Nephron (organoid): ENCODE data around the gene DEFB108B.
A peak's percentile ranks its signal among the peaks of the same experiment; 100 is the strongest.
"Not testable (repeated sequence)": the region's sequence is repeated elsewhere in the genome, so short reads cannot be mapped to it uniquely, and the experiment has no call there.

Experiments used
- H3K27ac Mint-ChIP-seq, 3 experiments: 2 replicates each; pipeline ENCODE4 v1.8.0; 2020; ENCODE audit warnings: mixed read lengths in 3 of 3, mild to moderate bottlenecking in 2 of 3, moderate library complexity in 1 of 3
- H3K27me3 Mint-ChIP-seq: 2 replicates; pipeline ENCODE4 v1.8.0; 2021; ENCODE audit warnings: low read depth, mild to moderate bottlenecking, moderate library complexity, mixed read lengths
- H3K36me3 Mint-ChIP-seq: 2 replicates; pipeline ENCODE4 v1.8.0; 2020; ENCODE audit warnings: low read depth, mixed read lengths
- H3K4me1 Mint-ChIP-seq: 2 replicates; pipeline ENCODE4 v1.8.0; 2020; ENCODE audit warnings: mixed read lengths
- H3K4me3 Mint-ChIP-seq, 3 experiments: 2 replicates each; pipeline ENCODE4 v1.8.0; 2020; ENCODE audit warnings: mild to moderate bottlenecking in 3 of 3, mixed read lengths in 3 of 3, moderate library complexity in 2 of 3
- H3K9me3 Mint-ChIP-seq: 2 replicates; pipeline ENCODE4 v1.8.0; 2020; ENCODE audit warnings: mixed read lengths
- CTCF ChIP-seq, 3 experiments: fragments of 200-600 bp; sonication (generic); IDR thresholded peaks; one replicate each; pipeline ENCODE4 v1.5.0; 2021; ENCODE audit warnings: antibody characterized with exemption in 3 of 3; ENCODE audit not compliant: unreplicated experiment in 3 of 3

Gene DEFB108B

GRCh38 chr11:71843355-71843754 is 10.4 kb downstream of the DEFB108B start:
- not testable (repeated sequence) for H3K27ac Mint-ChIP-seq, H3K9me3 Mint-ChIP-seq, H3K27me3 Mint-ChIP-seq, H3K4me3 Mint-ChIP-seq, H3K36me3 Mint-ChIP-seq, H3K4me1 Mint-ChIP-seq

GRCh38 chr11:71843858-71844257 is 10.9 kb downstream of the DEFB108B start:
- Mint-ChIP-seq H3K27me3 (no peaks in the 10 kb centered on the region), H3K4me3 (no peak overlapping the region), H3K27ac (no peak overlapping the region), H3K9me3 (peaks cover 11% of the 10 kb centered on the region), H3K4me1 (no peaks in the 10 kb centered on the region), H3K36me3 (peaks cover under 1% of the 10 kb centered on the region)
- no peak for TF ChIP-seq CTCF (IDR thresholded peaks at IDR 0.05; ENCODE audit: unreplicated experiment in 3 of 3)

- peaks cover 14% of the 10 kb centered on the region for H3K36me3 Mint-ChIP-seq
- H3K27me3 Mint-ChIP-seq, H3K4me3 Mint-ChIP-seq, H3K27ac Mint-ChIP-seq, H3K4me1 Mint-ChIP-seq: not testable (repeated sequence)
- H3K9me3 Mint-ChIP-seq = peaks cover 14% of the 10 kb centered on the region
Observed at GRCh38 chr11:71853895-71854294, 20.9 kb downstream of the DEFB108B start.

- H3K4me1 Mint-ChIP-seq, H3K4me3 Mint-ChIP-seq, H3K9me3 Mint-ChIP-seq, H3K27me3 Mint-ChIP-seq, H3K27ac Mint-ChIP-seq, H3K36me3 Mint-ChIP-seq: not testable (repeated sequence)
Observed at GRCh38 chr11:71855880-71856279, 22.9 kb downstream of the DEFB108B start.

- not testable (repeated sequence) for H3K27ac Mint-ChIP-seq, H3K9me3 Mint-ChIP-seq, H3K4me3 Mint-ChIP-seq, H3K4me1 Mint-ChIP-seq, H3K36me3 Mint-ChIP-seq, H3K27me3 Mint-ChIP-seq
Observed at GRCh38 chr11:71860835-71861234, 27.8 kb downstream of the DEFB108B start.

- peak; percentile 24 to 58 (median 42) for TF ChIP-seq CTCF (IDR thresholded peaks at IDR 0.05; ENCODE audit: unreplicated experiment in 3 of 3)
- H3K27me3 Mint-ChIP-seq, H3K36me3 Mint-ChIP-seq, H3K4me3 Mint-ChIP-seq, H3K4me1 Mint-ChIP-seq, H3K27ac Mint-ChIP-seq, H3K9me3 Mint-ChIP-seq: not testable (repeated sequence)
Observed at GRCh38 chr11:71863978-71864627, 31.1 kb downstream of the DEFB108B start.

- not testable (repeated sequence) for H3K4me3 Mint-ChIP-seq, H3K27me3 Mint-ChIP-seq, H3K9me3 Mint-ChIP-seq
Observed at GRCh38 chr11:71867209-71867608, 34.2 kb downstream of the DEFB108B start.

GRCh38 chr11:71869931-71870330 is 36.9 kb downstream of the DEFB108B start:
- H3K27me3 Mint-ChIP-seq, H3K4me3 Mint-ChIP-seq, H3K27ac Mint-ChIP-seq, H3K36me3 Mint-ChIP-seq, H3K9me3 Mint-ChIP-seq, H3K4me1 Mint-ChIP-seq: not testable (repeated sequence)

More at GRCh38 chr11:71867209-71867608, 34.2 kb downstream of the DEFB108B start:
- not testable (repeated sequence) for H3K27ac Mint-ChIP-seq, H3K4me1 Mint-ChIP-seq, H3K36me3 Mint-ChIP-seq

- not testable (repeated sequence) for H3K27ac Mint-ChIP-seq, H3K27me3 Mint-ChIP-seq, H3K9me3 Mint-ChIP-seq, H3K4me1 Mint-ChIP-seq, H3K4me3 Mint-ChIP-seq, H3K36me3 Mint-ChIP-seq
Observed at GRCh38 chr11:71870661-71871060, 37.7 kb downstream of the DEFB108B start.

- not testable (repeated sequence) for H3K27ac Mint-ChIP-seq, H3K4me3 Mint-ChIP-seq, H3K9me3 Mint-ChIP-seq, H3K4me1 Mint-ChIP-seq, H3K27me3 Mint-ChIP-seq
- peaks cover 23% of the 10 kb centered on the region for H3K36me3 Mint-ChIP-seq
Observed at GRCh38 chr11:71876262-71876661, 43.3 kb downstream of the DEFB108B start.

- not testable (repeated sequence) for H3K4me3 Mint-ChIP-seq, H3K9me3 Mint-ChIP-seq, H3K4me1 Mint-ChIP-seq, H3K27me3 Mint-ChIP-seq, H3K27ac Mint-ChIP-seq
- peaks cover 23% of the 10 kb centered on the region for H3K36me3 Mint-ChIP-seq
Observed at GRCh38 chr11:71878059-71878458, 45.1 kb downstream of the DEFB108B start, which contains the start of gene DEFB131B. Gene DEFB131B (plus strand): TSS chr11:71878453. CDS start chr11:71878453, 0 bp downstream.

GRCh38 chr11:71885806-71886205 is 52.8 kb downstream of the DEFB108B start:
- H3K27ac Mint-ChIP-seq, H3K9me3 Mint-ChIP-seq, H3K27me3 Mint-ChIP-seq, H3K4me3 Mint-ChIP-seq, H3K4me1 Mint-ChIP-seq: not testable (repeated sequence)
- H3K36me3 Mint-ChIP-seq = peaks cover 28% of the 10 kb centered on the region
